Central memory CD8-positive, alpha-beta T cell (primary cell): ENCODE results near the gene IQGAP2.
A peak's percentile ranks its signal among the peaks of the same experiment; 100 is the strongest.

Experiments used
- ATAC-seq: fragments of 150-1000 bp; cut with Tn5 transposase; replicated peaks from 2 replicates; pipeline ENCODE4 v1.10.0; 2022; ENCODE audit warnings: mild to moderate bottlenecking, moderate FRiP score, moderate number of reproducible peaks; ENCODE audit not compliant: poor library complexity, severe bottlenecking; ENCODE audit errors: extremely low read depth
- DNase-seq, 2 donors: peaks; one replicate each; pipeline ENCODE4 v3.0.0; 2021; ENCODE audit warnings: low spot score in 2 of 2
- H3K27ac Mint-ChIP-seq: one replicate; pipeline ENCODE4 v1.8.0; 2022; ENCODE audit warnings: low read depth, mild to moderate bottlenecking, moderate library complexity, mixed read lengths
- H3K27me3 Mint-ChIP-seq: one replicate; pipeline ENCODE4 v1.8.0; 2022; ENCODE audit warnings: mixed read lengths
- H3K36me3 Mint-ChIP-seq: one replicate; pipeline ENCODE4 v1.8.0; 2022; ENCODE audit warnings: mild to moderate bottlenecking, moderate library complexity, mixed read lengths; ENCODE audit not compliant: insufficient read depth
- H3K4me1 Mint-ChIP-seq: one replicate; pipeline ENCODE4 v1.8.0; 2022; ENCODE audit warnings: mixed read lengths
- H3K4me3 Mint-ChIP-seq: one replicate; pipeline ENCODE4 v1.8.0; 2022; ENCODE audit warnings: mild to moderate bottlenecking, moderate library complexity, mixed read lengths
- H3K9me3 Mint-ChIP-seq: one replicate; pipeline ENCODE4 v1.8.0; 2022; ENCODE audit warnings: mixed read lengths

IQGAP2 gene

DNA sequence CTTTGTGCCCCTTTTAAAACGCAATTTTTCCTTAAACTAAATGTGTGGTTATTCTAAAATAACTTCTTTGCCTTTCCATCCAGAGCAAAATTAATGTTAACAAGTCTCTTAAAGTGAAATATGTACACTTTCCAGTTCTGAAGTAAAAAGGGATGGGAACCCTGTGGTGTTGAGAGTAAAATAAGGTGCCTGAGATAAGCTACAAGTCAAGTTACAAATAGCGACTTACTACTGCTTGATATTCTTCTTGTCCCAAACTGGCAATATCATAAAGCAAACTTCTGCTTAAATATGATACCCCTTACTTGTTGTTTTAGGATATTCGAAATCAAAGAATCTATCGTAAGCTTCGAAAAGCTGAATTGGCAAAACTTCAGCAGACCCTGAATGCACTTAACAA lies 294.6 kb downstream of the IQGAP2 start:
- no peaks in the 10 kb centered on the region for H3K27me3 Mint-ChIP-seq
- no peak overlapping the region for H3K4me3 Mint-ChIP-seq
- no peaks in the 10 kb centered on the region for H3K4me1 Mint-ChIP-seq
- DNase-seq (no peak), ATAC-seq (no peak)
- no peaks in the 10 kb centered on the region for H3K9me3 Mint-ChIP-seq
- peaks cover 71% of the 10 kb centered on the region for H3K36me3 Mint-ChIP-seq
- no peak overlapping the region for H3K27ac Mint-ChIP-seq

- ATAC-seq (no peak), DNase-seq (no peak)
- Mint-ChIP-seq H3K27me3 (no peaks in the 10 kb centered on the region), H3K4me1 (no peaks in the 10 kb centered on the region), H3K27ac (no peak overlapping the region), H3K4me3 (no peak overlapping the region), H3K9me3 (no peaks in the 10 kb centered on the region), H3K36me3 (peaks cover 61% of the 10 kb centered on the region)
Observed at GRCh38 chr5:76700571-76700970, 297.5 kb downstream of the IQGAP2 start.

- Mint-ChIP-seq H3K9me3 (no peaks in the 10 kb centered on the region), H3K27ac (no peak overlapping the region), H3K4me1 (no peaks in the 10 kb centered on the region), H3K27me3 (no peaks in the 10 kb centered on the region), H3K4me3 (no peak overlapping the region), H3K36me3 (peaks cover 58% of the 10 kb centered on the region)
- no peak for ATAC-seq
- no peak for DNase-seq
Observed at GRCh38 chr5:76701298-76701697, 298.2 kb downstream of the IQGAP2 start.

GRCh38 chr5:76703707-76704106 lies 300.6 kb downstream of the IQGAP2 start:
- no peaks in the 10 kb centered on the region for H3K9me3 Mint-ChIP-seq
- H3K4me3 Mint-ChIP-seq = no peak overlapping the region
- H3K27ac Mint-ChIP-seq = no peak overlapping the region
- no peaks in the 10 kb centered on the region for H3K4me1 Mint-ChIP-seq
- H3K27me3 Mint-ChIP-seq = no peaks in the 10 kb centered on the region
- ATAC-seq = no peak
- DNase-seq = no peak
- H3K36me3 Mint-ChIP-seq = peaks cover 50% of the 10 kb centered on the region

- H3K9me3 Mint-ChIP-seq = no peaks in the 10 kb centered on the region
- no peaks in the 10 kb centered on the region for H3K27me3 Mint-ChIP-seq
- H3K27ac Mint-ChIP-seq = no peak overlapping the region
- no peak overlapping the region for H3K4me3 Mint-ChIP-seq
- DNase-seq (no peak), ATAC-seq (no peak)
- H3K36me3 Mint-ChIP-seq = peaks cover 49% of the 10 kb centered on the region
- no peaks in the 10 kb centered on the region for H3K4me1 Mint-ChIP-seq
Observed at GRCh38 chr5:76704131-76704663, 301.1 kb downstream of the IQGAP2 start.

- Mint-ChIP-seq H3K27me3 (no peaks in the 10 kb centered on the region), H3K4me3 (no peak overlapping the region), H3K27ac (no peak overlapping the region), H3K4me1 (no peaks in the 10 kb centered on the region), H3K9me3 (no peaks in the 10 kb centered on the region), H3K36me3 (peaks cover 40% of the 10 kb centered on the region)
- ATAC-seq (no peak), DNase-seq (no peak)
Observed at GRCh38 chr5:76705574-76705973, 302.5 kb downstream of the IQGAP2 start.

GRCh38 chr5:76709762-76710161 lies 306.7 kb downstream of the IQGAP2 start:
- Mint-ChIP-seq H3K27ac (no peak overlapping the region), H3K27me3 (no peaks in the 10 kb centered on the region), H3K4me3 (no peak overlapping the region), H3K36me3 (peaks cover 16% of the 10 kb centered on the region), H3K4me1 (peaks cover 18% of the 10 kb centered on the region), H3K9me3 (no peaks in the 10 kb centered on the region)
- DNase-seq (no peak), ATAC-seq (no peak)

GRCh38 chr5:76710991-76711390 lies 307.9 kb downstream of the IQGAP2 start:
- H3K4me3 Mint-ChIP-seq = no peak overlapping the region
- peaks cover 24% of the 10 kb centered on the region for H3K4me1 Mint-ChIP-seq
- DNase-seq (no peak), ATAC-seq (no peak)
- H3K9me3 Mint-ChIP-seq = no peaks in the 10 kb centered on the region
- H3K27me3 Mint-ChIP-seq = no peaks in the 10 kb centered on the region
- H3K36me3 Mint-ChIP-seq = peaks cover 11% of the 10 kb centered on the region
- H3K27ac Mint-ChIP-seq = no peak overlapping the region

DNA sequence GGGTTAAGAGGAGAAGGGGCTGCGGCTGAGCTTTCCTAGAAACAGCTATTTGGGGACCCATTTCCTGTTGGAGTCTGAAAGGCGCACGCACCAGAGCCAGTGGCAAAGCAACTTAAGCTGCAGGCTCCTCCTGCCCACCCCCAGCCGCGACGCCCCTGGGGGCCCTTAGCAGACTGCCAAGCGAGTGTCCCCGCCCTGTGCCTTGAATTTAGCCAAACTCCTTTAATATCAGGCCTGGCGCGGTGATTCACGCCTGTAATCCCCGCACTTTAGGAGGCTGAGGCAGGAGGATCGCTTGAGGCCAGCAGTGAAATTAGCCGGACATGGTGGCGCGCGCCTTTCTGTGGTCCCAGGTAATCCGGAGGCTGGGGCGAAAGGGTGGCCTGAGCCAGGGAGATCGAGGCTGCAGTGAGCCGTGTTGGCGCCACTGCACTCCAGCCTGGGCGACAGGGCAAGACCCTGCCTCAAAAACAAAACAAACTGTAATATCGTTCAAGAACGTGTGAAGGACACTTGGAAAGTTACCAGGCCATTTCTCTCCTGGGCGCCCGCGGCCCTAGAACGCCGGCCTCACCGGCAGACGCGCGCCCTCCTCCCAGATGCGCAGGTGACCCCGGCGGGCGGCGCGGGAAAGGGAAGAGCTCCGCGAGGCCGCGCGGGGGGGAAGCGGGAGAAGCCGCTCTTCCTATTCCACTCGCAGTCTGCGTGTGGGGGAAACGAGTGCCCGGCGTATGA lies 311.8 kb downstream of the IQGAP2 start:
- H3K27me3 Mint-ChIP-seq = no peaks in the 10 kb centered on the region
- H3K4me1 Mint-ChIP-seq = peaks cover 56% of the 10 kb centered on the region
- peak overlapping the region; percentile 94 for H3K27ac Mint-ChIP-seq
- DNase-seq = no peak
- H3K36me3 Mint-ChIP-seq = peaks cover 8% of the 10 kb centered on the region
- H3K9me3 Mint-ChIP-seq = no peaks in the 10 kb centered on the region
- peak overlapping the region; percentile 92 for H3K4me3 Mint-ChIP-seq
- ATAC-seq = peak; percentile 10

- Mint-ChIP-seq H3K4me3 (peak overlapping the region; percentile 92), H3K9me3 (no peaks in the 10 kb centered on the region), H3K36me3 (peaks cover 8% of the 10 kb centered on the region), H3K27ac (peak overlapping the region; percentile 94), H3K27me3 (no peaks in the 10 kb centered on the region), H3K4me1 (peaks cover 58% of the 10 kb centered on the region)
- no peak for DNase-seq
- peak; percentile 29 for ATAC-seq
Observed at GRCh38 chr5:76715486-76715735, 312.3 kb downstream of the IQGAP2 start.

GRCh38 chr5:76715736-76716455 lies 312.8 kb downstream of the IQGAP2 start, which contains the start of gene F2R:
F2R (plus strand) TSS chr5:76716126; CDS start chr5:76716308, 182 bp downstream.
- H3K4me1 Mint-ChIP-seq = peaks cover 60% of the 10 kb centered on the region
- DNase-seq (peak; percentile 38 to 45), ATAC-seq (peak; percentile 83)
- H3K9me3 Mint-ChIP-seq = no peaks in the 10 kb centered on the region
- peak within 1 kb of the TSS; percentile 94 for H3K27ac Mint-ChIP-seq
- H3K27me3 Mint-ChIP-seq = no peaks in the 10 kb centered on the region
- peak within 1 kb of the TSS; percentile 92 for H3K4me3 Mint-ChIP-seq
- peaks cover 8% of the 10 kb centered on the region for H3K36me3 Mint-ChIP-seq

- no peak for DNase-seq
- Mint-ChIP-seq H3K4me1 (peaks cover 61% of the 10 kb centered on the region), H3K9me3 (no peaks in the 10 kb centered on the region), H3K27me3 (no peaks in the 10 kb centered on the region), H3K36me3 (peaks cover 9% of the 10 kb centered on the region), H3K27ac (peak overlapping the region; percentile 94), H3K4me3 (peak overlapping the region; percentile 92)
- ATAC-seq = no peak
Observed at GRCh38 chr5:76716456-76717157, 313.5 kb downstream of the IQGAP2 start.
